ENCODE results near the gene PCBP4.
"Not testable (repeated sequence)": the region's sequence is repeated elsewhere in the genome, so short reads cannot be mapped to it uniquely, and the experiment has no call there.

The PCBP4 gene

DNA sequence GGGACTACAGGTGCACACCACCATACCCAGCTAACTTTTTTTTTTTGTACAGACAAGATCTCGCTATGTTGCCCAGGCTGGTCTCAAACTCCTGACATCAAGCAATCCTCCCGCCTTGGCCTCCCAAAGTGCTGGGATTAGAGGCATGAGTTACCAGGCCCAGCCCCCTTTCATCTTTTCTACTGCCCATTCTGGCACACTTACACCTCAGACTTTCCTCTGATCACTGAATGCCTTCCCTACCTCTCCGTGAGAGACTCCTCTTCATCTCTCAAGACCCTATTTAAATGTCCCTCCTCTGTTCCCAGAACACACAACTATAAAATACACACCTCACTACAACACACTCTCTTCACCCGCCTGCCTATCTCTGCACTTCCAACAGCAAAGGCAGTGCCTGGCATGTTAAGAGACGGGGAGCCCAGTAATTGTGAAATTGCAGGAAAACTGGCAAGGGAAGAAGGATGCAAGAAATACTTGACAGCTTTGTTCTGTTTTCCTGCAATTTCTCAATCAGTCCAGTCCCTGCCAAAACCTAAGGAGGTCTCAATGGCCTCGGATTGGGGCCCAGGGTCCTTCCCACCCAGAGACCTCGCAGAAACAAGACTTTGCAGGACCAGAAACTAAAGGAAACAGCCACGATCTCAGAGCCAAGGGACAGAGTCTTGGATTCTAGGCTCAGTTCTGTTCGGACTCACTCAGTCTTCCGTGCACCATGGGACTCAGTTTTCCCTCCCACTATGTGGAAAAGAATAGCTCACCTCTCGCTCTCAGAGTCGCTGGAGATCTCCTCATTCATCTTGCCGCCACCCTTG, 26.4 kb downstream of the PCBP4 start:
- no peak for DNase-seq (ENCODE audit: low read depth in 2 of 2)

DNA sequence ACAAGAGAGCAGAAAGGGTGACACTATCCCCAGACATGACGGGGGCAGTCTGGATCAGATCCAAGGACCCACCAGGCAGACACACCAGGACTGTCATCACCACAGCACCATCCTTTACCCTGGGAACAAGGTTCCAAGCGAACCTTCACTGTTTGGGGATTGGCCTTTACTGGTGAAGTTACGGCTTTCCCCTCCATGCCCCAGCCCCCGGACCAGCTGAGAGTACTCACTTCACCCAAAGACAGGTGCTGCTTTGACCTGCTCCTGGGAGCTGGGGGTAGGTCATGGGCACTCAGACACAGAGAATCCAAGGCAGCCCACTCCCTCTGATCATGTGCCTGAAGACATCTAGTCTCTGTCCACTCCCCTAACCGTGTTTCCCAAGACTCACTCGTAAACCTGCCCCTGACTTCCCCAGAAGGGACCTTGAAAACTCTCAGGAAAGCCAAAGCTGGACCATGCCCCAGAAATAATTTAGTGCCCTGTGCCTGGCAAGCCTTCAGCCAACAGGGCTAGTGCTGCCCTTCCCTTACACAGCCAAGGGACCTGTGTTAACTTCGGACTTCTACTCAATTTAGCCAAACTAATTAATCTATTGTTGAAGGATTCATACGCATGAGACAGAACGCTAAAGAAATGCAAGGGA, 28.4 kb downstream of the PCBP4 start:
- DNase-seq (ENCODE audit: low read depth in 2 of 2) = no peak

- no peak for DNase-seq (ENCODE audit: low read depth in 2 of 2)
Measured at GRCh38 chr3:51937611-51938450, 29.4 kb downstream of the PCBP4 start.

DNA sequence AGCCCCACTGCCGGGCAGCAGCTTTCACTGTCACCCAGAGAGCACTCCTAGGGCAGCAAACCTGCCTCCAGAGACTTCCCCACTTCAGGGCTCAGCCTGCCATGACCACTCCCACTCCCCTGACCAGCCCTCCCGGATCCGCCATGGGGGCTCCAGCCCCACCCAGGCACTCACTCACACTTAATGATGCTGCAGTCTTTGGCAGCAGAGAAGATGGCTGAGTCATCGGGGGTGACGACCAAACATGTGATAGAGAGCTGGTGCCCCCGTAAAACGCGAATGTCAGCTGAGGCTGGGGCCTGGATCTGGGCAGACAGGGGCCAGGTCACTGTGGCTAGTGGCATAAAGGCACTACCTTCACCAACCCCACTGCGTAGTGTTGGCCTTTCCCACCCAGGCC, 30.2 kb downstream of the PCBP4 start:
- no peak for DNase-seq (ENCODE audit: low read depth in 2 of 2)

- DNase-seq (ENCODE audit: low read depth in 2 of 2) = no peak
Measured at GRCh38 chr3:51935886-51936755, 31.1 kb downstream of the PCBP4 start.

DNA sequence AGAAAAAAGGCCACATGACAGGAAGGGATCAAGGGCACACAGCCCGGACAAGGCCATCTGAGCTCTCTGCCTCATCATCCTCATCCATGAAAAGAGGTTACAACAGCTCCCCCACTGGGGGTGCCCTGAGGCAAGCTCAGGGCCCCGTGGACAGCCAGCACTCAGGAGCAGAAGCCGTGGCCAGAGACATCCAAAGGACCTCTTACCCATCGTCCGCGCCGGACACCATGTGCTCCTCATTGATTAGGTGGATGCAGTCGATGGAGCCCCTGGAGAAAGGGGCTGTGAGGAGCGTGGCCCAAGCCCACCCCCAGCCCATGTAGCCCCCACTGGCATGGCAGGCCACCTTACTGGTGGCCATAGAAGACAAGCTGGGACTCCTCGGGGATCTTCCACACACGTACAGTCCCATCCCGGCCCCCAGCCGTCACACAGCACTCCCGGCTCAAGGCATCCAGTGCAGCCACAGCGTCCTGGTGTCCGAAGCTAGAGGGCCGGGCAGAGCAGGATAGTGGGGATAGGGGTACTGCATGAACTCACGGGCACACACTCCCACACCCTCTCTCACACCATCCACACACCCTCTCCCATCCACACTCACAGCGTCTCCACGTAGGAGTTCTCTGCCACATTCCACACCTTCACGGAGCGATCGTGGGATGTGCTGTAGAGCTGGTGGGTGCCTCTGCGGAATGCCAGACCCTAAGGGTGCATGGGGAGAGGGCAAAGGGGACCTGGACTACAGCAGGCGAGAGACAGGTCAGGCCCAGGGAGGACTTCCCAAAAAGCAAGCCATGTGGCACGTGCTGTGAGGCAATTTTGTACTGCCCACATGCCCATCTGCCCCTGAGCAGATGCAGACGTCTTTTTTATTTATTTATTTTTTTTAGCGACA, 32.0 kb downstream of the PCBP4 start:
- DNase-seq (ENCODE audit: low read depth in 2 of 2) = no peak

DNA sequence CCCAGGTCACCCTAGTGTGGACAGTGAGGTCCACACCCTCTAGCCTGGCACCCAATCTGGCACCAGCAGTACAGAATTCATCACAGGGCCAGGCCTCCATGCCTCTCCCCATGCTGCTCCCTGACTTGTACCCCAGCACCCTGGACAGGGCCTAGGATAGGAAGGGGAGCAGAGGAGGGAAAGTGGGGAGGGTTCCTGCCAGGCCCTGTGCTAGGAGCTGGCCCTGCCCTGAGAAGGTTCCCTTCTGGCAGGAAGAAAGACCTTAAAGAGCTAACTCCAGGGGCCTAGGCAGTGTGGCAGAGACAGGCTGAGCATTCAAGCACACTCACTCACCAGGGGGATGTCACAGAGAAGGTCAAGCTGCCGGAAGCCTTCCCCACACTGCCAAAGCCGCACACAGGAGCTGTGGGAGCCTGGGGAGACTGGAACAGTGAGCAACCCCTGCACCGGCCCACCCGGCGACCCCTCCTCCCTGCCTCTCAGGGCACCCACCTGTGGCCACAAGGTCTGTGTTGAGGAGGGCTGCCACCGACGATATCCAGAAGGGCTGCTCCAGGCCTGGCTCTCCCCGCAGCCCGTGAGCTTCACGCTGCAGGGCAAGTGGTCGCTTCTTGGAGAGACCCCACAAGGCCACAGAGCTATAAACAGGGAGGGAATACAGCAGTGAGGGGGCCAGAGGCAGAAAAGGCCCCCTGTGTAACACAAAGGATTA, 33.0 kb downstream of the PCBP4 start:
- DNase-seq (ENCODE audit: low read depth in 2 of 2) = no peak

DNA sequence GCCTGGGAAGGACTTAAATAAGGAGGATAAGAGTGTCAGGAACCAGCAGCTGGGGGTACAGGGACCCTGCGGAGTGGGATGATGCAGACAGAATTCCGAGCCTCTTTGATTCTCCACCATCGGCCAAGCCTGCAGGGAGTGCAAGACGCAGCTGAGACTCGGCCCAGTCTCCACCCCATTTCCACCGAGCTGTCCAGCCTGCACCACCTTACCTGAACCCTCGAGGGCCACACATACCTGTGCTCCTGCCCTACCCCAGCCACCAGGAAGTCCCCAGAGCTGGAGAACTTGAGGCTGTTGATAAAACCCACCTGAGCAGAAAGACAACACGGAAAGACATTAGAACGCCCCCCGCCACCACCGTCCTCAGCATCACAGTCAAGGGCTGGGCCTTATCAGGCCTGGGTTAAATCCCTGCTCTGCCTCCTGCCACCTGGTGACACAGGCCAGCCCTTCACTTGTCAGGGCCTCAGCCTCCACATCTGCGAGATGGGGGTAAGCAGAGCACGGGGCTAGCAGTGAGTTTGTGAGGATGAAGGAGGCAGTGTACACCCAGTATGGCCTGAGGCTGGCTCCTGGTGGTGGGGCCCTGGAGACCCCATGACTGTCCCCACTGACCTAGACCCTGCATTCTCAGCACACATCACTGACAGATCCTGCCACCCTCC, 33.6 kb downstream of the PCBP4 start:
- no peak for DNase-seq (ENCODE audit: low read depth in 2 of 2)

- no peak for DNase-seq (ENCODE audit: low read depth in 2 of 2)
Measured at GRCh38 chr3:51932471-51933370, 34.5 kb downstream of the PCBP4 start.

- no peak for DNase-seq (ENCODE audit: low read depth in 2 of 2)
Measured at GRCh38 chr3:51931756-51932155, 35.5 kb downstream of the PCBP4 start.

GRCh38 chr3:51930439-51930838, 36.8 kb downstream of the PCBP4 start:
- no peak for DNase-seq (ENCODE audit: low read depth in 2 of 2)

DNA sequence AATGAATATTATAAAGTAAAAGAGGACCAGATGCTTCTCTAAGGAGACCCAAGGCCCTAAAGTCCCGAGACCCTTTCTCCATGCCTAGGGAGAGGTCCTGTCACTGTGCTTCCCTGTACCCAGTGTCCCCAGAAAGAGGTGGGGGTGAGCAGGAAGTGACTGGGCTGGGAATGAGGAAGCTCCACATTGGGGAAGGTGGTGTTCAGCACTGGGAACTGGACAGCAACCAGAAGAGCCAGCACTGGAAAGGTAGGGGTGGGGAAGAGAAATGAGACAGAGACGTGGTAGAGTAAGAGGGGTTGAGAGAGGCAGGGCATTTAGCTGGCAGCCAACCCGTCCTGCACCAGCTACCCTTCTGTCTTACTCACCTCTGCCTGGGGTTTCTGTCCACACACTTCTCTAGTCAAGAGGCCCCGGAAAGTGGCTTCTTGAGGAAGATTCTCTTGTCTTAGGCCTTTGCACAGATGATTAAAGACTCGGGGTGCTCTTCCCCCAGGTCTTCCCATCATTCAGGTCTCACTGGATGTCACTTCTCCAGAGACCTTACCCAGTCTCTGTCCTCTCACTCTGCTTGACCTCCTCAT, 37.7 kb downstream of the PCBP4 start:
- no peak for DNase-seq (ENCODE audit: low read depth in 2 of 2)

GRCh38 chr3:51928981-51929380, 38.3 kb downstream of the PCBP4 start:
- not testable (repeated sequence) for DNase-seq (ENCODE audit: low read depth in 2 of 2)

- DNase-seq (ENCODE audit: low read depth in 2 of 2) = no peak
Measured at GRCh38 chr3:51928438-51928837, 38.8 kb downstream of the PCBP4 start.

GRCh38 chr3:51927061-51927977, 39.9 kb downstream of the PCBP4 start:
- no peak for DNase-seq (ENCODE audit: low read depth in 2 of 2)

GRCh38 chr3:51921081-51921578, 46.1 kb downstream of the PCBP4 start:
- DNase-seq (ENCODE audit: low read depth in 2 of 2) = no peak

DNA sequence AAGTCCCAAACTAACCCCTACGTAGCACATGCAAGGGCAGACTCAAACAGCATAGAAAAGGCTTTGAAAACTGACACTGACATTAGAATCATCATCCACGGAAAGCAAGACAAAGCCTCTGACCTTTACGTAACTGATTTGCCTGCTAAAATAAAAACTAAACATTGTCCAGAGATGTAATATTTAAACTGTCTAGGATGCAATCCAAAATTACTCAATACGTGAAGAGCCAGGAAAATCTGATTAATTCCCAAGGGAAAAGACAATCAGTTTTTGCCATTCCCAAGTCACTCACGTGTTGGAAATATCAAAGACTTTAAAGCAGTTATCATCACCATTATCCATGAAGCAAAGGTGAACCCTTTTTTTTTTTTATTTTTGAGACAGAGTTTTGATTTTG, 50.8 kb downstream of the PCBP4 start:
- DNase-seq (ENCODE audit: low read depth in 2 of 2) = no peak

Measured in activated CD8-positive, alpha-beta memory T cell treated with anti-CD3 and anti-CD28 coated beads for 4 hours (primary cell).